Measurements from ENCODE around the gene SYCP2. TPM values are rescaled to one million over a fixed set of nuclear protein-coding genes. Genes with fewer than 3 reads are reported as not detected.

SYCP2 gene
- total and polyA plus RNA-seq, 7 donors, result 0.29 to 1.1 (median 0.49) TPM

GRCh38 chr20:59873409-59873808 is 60.0 kb downstream of the SYCP2 start:
- 84 to 100% (median 91%) methylated on average over 1 of the region's 1 CpG for WGBS, 3 donors
- H3K27ac ChIP-seq, result no peak overlapping the region
- H3K4me3 ChIP-seq, result no peak overlapping the region
- H3K36me3 ChIP-seq (ENCODE audit: insufficient read depth in 1 of 2, low read depth in 1 of 2), result no peaks in the 10 kb centered on the region
- no peak for ATAC-seq
- intact Hi-C loops (cut with DNase I), result no loop called here
- no peak for TF ChIP-seq CTCF (IDR thresholded peaks at IDR 0.05)
- no peaks in the 10 kb centered on the region for H3K27me3 ChIP-seq (ENCODE audit: insufficient read depth in 3 of 3, low read length in 2 of 3)
- H3K9me3 ChIP-seq, result no peaks in the 10 kb centered on the region
- no peaks in the 10 kb centered on the region for H3K4me1 ChIP-seq
- no peak for DNase-seq

- ATAC-seq, result no peak
These were observed 62.3 kb downstream of the SYCP2 start for GRCh38 chr20:59871096-59871495.

GRCh38 chr20:59866338-59866737 is 67.1 kb downstream of the SYCP2 start:
- H3K27ac ChIP-seq, result no peak overlapping the region
- ATAC-seq, result no peak
- 82 to 84% (median 83%) methylated on average over 3 of the region's 3 CpGs for WGBS, 3 donors
- H3K9me3 ChIP-seq, result no peaks in the 10 kb centered on the region
- intact Hi-C loops (cut with DNase I), result no loop called here
- no peaks in the 10 kb centered on the region for H3K36me3 ChIP-seq (ENCODE audit: insufficient read depth in 1 of 2, low read depth in 1 of 2)
- H3K4me1 ChIP-seq, result peaks cover 10% of the 10 kb centered on the region
- H3K27me3 ChIP-seq (ENCODE audit: insufficient read depth in 3 of 3, low read length in 2 of 3), result no peaks in the 10 kb centered on the region
- TF ChIP-seq CTCF (IDR thresholded peaks at IDR 0.05), result no peak
- no peak for DNase-seq
- no peak overlapping the region for H3K4me3 ChIP-seq

More at GRCh38 chr20:59871096-59871495, 62.3 kb downstream of the SYCP2 start:
- H3K4me1 ChIP-seq, result no peaks in the 10 kb centered on the region
- no peak for DNase-seq
- 87 to 93% (median 88%) methylated on average over 1 of the region's 1 CpG for WGBS, 3 donors
- H3K27ac ChIP-seq, result no peak overlapping the region
- H3K9me3 ChIP-seq, result no peaks in the 10 kb centered on the region
- no peak for TF ChIP-seq CTCF (IDR thresholded peaks at IDR 0.05)
- no peaks in the 10 kb centered on the region for H3K36me3 ChIP-seq (ENCODE audit: insufficient read depth in 1 of 2, low read depth in 1 of 2)
- H3K4me3 ChIP-seq, result no peak overlapping the region
- H3K27me3 ChIP-seq (ENCODE audit: insufficient read depth in 3 of 3, low read length in 2 of 3), result no peaks in the 10 kb centered on the region
- intact Hi-C loops (cut with DNase I), result no loop called here

- no peaks in the 10 kb centered on the region for H3K36me3 ChIP-seq (ENCODE audit: insufficient read depth in 1 of 2, low read depth in 1 of 2)
- H3K4me1 ChIP-seq, result peaks cover 10% of the 10 kb centered on the region
- H3K27ac ChIP-seq, result no peak overlapping the region
- peaks cover 3% of the 10 kb centered on the region for H3K9me3 ChIP-seq
- intact Hi-C loops (cut with DNase I), result no loop called here
- WGBS, 3 donors, result 97 to 100% (median 97%) methylated on average over 1 of the region's 1 CpG
- no peaks in the 10 kb centered on the region for H3K27me3 ChIP-seq (ENCODE audit: insufficient read depth in 3 of 3, low read length in 2 of 3)
- H3K4me3 ChIP-seq, result no peak overlapping the region
- no peak for DNase-seq
- TF ChIP-seq CTCF (IDR thresholded peaks at IDR 0.05), result no peak
- ATAC-seq, result no peak
These were observed 68.7 kb downstream of the SYCP2 start for GRCh38 chr20:59864726-59865125.

- H3K36me3 ChIP-seq (ENCODE audit: insufficient read depth in 1 of 2, low read depth in 1 of 2), result no peaks in the 10 kb centered on the region
- 35 to 43% (median 40%) methylated on average over 3 of the region's 3 CpGs for WGBS, 3 donors
- intact Hi-C loops (cut with DNase I), result no loop called here
- DNase-seq (no peak), ATAC-seq (peak in 3 of 4 donors; percentile 44 to 67 (median 67))
- no peak for TF ChIP-seq CTCF (IDR thresholded peaks at IDR 0.05)
- no peak overlapping the region for H3K4me3 ChIP-seq
- peaks cover 5% of the 10 kb centered on the region for H3K9me3 ChIP-seq
- peaks cover 10% of the 10 kb centered on the region for H3K4me1 ChIP-seq
- no peaks in the 10 kb centered on the region for H3K27me3 ChIP-seq (ENCODE audit: insufficient read depth in 3 of 3, low read length in 2 of 3)
- no peak overlapping the region for H3K27ac ChIP-seq
These were observed 70.4 kb downstream of the SYCP2 start for GRCh38 chr20:59863058-59863457.
